Fibroblast of mammary gland (primary cell): ENCODE results near the gene LRBA.

ENCODE experiments used
- DNase-seq: peaks from one replicate; pipeline ENCODE4 v3.0.0-alpha.2; 2010; ENCODE audit warnings: low read depth
- H3K4me3 ChIP-seq: 2 replicates; pipeline ENCODE4 v1.5.1; 2011; ENCODE audit warnings: low read depth, mild to moderate bottlenecking, low read length, moderate library complexity; ENCODE audit not compliant: control insufficient read depth
- TF ChIP-seq, protein P1 (sequence below): conservative IDR thresholded peaks from 2 replicates; pipeline ENCODE4 v1.5.1; 2011; ENCODE audit warnings: low read depth, low read length, inconsistent platforms; ENCODE audit not compliant: control insufficient read depth, insufficient read depth

Gene LRBA

DNA sequence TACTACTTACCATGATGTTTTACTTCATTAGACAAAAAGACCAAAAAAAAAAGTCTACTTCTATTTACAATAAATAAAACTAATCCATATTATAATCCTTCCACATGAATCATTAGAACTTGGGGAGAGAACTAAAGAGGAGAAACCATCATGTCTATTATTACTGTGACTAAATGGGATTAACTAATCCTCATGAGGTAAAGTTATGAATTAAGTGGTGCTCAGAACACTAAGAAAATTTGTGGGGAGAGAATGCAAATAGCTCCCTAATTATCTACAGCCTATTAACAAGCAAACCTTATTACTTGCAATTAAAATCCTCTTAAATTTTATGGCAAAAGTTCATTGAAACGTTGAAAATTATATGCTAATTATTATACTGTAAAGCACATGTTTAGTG lies 364.3 kb downstream of the LRBA start:
- H3K4me3 ChIP-seq: no peak overlapping the region
- DNase-seq: no peak
- TF ChIP-seq, protein P1, sequence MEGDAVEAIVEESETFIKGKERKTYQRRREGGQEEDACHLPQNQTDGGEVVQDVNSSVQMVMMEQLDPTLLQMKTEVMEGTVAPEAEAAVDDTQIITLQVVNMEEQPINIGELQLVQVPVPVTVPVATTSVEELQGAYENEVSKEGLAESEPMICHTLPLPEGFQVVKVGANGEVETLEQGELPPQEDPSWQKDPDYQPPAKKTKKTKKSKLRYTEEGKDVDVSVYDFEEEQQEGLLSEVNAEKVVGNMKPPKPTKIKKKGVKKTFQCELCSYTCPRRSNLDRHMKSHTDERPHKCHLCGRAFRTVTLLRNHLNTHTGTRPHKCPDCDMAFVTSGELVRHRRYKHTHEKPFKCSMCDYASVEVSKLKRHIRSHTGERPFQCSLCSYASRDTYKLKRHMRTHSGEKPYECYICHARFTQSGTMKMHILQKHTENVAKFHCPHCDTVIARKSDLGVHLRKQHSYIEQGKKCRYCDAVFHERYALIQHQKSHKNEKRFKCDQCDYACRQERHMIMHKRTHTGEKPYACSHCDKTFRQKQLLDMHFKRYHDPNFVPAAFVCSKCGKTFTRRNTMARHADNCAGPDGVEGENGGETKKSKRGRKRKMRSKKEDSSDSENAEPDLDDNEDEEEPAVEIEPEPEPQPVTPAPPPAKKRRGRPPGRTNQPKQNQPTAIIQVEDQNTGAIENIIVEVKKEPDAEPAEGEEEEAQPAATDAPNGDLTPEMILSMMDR: no peak

DNA sequence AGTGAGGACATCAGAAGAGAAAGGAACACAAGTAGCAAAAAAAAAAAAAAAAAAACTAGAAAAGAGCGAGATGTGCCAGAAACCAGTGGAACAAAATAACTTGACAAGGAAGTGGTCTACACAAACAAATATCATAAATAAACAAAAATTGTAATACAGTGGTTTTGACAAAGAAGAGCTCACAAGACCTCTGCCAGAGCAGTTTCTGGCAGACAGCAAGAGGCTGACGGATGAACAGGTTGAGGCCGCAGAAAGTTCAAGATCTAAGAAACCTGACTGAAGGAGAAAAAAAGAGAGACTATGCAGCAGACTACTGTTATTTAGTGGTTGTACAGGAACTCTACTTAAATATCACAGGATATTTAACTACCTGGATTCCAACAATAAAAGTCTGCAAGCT lies 367.0 kb downstream of the LRBA start:
- TF ChIP-seq, protein P1: no peak

DNA sequence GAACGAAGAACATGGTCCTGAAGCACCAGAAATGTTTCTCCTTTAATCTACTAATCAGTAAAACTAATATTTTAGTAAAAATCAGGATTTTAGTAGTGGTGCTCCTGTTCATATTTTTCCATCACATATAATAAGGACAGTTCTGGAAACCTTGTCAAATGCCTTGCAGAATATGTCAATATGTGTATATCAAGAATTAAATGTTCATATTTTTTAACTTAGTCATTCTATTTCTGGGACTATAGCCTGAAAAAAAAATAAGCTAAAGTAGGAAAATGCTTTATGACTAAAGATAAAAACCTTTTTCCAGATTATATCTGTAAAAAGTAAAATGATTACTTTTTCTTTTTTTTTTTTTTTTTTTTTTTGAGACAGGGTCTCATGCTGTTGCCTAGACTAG lies 368.1 kb downstream of the LRBA start:
- peak; percentile 1 for DNase-seq
- no peak overlapping the region for H3K4me3 ChIP-seq
- TF ChIP-seq, protein P1: no peak

More for the DNA sequence above, 367.0 kb downstream of the LRBA start:
- DNase-seq: no peak
- no peak overlapping the region for H3K4me3 ChIP-seq

DNA sequence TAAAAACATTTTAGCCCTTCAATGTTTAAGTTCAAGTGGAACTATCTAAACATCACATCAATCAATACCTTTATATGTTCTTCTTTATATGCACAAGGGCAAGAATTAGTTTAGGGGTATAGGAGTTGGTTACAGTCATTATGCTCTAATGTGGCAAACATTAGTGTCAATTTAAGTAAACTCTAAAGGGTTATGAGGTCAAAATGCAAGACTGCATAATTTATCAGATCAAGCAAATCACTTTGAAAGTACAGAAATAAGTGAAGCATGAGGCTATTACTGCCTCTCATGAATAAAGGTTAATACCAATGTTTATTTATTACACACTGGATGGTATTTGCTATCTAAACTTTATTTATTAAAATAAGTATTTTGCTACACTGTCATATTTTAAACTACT lies 373.5 kb downstream of the LRBA start:
- no peak overlapping the region for H3K4me3 ChIP-seq
- TF ChIP-seq, protein P1: no peak
- DNase-seq: no peak

DNA sequence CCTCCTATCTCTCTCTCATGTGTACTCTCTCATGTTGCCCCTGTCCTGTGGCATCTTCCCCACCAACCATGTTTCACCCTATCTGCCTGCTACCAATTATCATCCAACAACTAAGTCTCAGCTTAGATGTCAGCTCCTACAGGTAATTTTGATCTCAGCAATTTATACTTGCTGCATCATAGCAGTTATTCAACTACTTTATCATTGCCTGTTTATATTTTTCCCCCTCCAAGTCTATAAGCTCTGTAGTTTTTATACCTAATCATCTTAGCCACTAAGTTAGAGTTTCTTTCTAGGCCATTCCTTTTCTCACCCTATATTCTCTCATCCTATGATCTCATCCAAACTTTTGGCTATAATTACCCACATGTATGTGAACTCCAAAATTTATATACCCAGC lies 382.4 kb downstream of the LRBA start:
- H3K4me3 ChIP-seq: no peak overlapping the region
- TF ChIP-seq, protein P1: no peak
- DNase-seq: no peak

DNA sequence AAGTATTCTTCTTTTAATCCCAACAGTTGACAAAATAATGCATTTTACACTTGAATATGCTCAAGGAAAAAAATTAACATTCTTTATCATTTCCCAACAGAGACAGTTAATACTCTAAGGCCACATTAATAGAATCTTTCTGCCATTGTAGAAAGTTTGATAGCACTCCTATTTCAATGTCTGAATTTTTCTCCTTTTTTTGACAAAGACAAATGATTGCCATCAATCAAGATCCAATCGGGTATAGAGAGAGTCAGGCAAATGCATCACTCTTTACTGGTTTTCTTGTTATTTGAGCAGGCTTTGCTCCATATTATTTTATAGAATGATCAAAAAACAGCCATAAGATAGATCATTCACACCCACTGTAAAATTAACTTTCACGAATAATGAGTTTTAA lies 387.0 kb downstream of the LRBA start:
- TF ChIP-seq, protein P1: no peak

DNA sequence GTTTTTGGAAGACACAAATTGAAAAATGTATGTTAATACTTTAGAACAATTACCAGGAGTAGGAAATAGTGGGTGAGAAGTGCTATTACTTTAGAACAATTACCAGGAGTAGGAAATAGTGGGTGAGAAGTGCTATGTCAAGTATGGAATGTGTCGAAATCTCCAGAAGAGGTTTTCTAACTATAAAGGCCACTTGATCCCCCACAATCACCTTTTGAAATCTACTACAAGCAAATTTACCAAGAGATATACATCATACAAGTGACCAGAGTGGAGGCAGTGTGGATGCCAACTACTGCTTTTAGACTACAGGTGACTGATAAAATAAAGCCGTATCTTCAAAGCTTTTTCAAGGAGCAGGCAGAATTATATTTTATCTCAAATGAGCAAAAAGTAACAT lies 390.1 kb downstream of the LRBA start:
- H3K4me3 ChIP-seq: no peak overlapping the region
- no peak for DNase-seq
- TF ChIP-seq, protein P1: no peak

More for the DNA sequence above, 387.0 kb downstream of the LRBA start:
- no peak overlapping the region for H3K4me3 ChIP-seq
- DNase-seq: no peak
